COLO829 (cell line): ENCODE measurements around the gene PLB1.

Experiments used
- DNase-seq: peaks from one replicate; pipeline ENCODE4 v3.0.0; 2012; ENCODE audit warnings: low spot score

PLB1 gene

DNA sequence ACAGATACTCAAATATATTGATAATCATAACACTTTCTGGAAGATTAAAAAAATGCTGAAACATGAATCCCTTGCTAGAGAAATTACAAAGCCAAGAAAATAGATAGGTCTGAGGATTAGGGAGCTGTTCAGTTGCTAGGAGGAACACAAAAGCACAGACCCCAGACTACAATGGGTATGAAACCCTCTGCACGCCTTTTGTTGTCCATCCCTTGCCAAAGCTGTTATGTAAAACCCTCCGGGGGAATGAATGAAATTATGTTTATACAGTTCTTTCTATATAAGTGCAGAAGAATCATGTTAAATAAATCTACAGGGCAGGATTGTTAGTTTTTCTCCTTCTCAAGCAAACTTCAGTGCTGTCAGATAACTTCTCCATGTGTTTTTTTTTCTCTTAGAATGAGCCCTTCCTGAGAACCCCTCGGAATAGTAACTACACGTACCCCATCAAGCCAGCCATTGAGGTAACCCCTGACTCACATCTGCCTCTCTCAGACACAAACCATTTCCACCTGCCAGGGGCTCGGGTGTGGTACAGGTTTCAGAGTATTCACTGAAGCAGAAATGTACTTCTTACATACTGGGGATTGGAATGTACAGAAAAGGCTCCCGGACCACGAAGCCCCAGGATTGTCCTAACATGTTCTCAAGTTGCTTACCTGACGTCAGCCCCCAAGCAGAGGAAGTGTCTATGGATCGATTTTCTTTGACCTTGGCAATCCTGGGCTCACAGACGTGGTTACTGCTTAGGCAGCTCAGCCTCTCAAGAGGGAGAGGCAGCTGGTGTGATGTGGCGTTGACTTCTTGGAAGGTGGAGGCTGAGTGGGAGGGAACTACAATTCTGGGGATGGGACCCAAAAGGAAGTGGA lies 118.0 kb downstream of the PLB1 start:
- DNase-seq: no peak

DNA sequence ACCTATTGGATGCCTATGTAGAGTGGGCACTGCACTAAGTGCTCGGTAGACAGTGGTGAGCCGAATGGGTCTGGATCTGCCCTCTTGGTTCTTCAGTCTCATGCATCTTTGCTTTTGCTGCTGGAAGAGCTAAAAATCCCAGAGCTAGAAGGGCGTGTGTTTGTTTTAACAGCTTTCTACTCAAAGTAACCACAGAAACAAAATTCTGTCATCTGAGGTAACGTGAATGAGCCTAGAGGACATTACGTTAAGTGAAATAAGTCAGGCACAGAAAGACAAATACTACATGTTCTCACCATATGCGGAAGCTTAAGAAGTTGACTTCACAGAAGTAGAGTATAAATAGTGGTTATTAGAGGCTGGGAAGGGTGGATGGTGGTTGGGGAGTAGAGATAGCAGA lies 119.8 kb downstream of the PLB1 start:
- DNase-seq: no peak

GRCh38 chr2:28616396-28616999 lies 120.6 kb downstream of the PLB1 start:
- DNase-seq: no peak

- no peak for DNase-seq
Observed at GRCh38 chr2:28617502-28618184, 121.8 kb downstream of the PLB1 start.

- DNase-seq: no peak
Observed at GRCh38 chr2:28618221-28619141, 122.6 kb downstream of the PLB1 start.

- no peak for DNase-seq
Observed at GRCh38 chr2:28619213-28620196, 123.6 kb downstream of the PLB1 start.

DNA sequence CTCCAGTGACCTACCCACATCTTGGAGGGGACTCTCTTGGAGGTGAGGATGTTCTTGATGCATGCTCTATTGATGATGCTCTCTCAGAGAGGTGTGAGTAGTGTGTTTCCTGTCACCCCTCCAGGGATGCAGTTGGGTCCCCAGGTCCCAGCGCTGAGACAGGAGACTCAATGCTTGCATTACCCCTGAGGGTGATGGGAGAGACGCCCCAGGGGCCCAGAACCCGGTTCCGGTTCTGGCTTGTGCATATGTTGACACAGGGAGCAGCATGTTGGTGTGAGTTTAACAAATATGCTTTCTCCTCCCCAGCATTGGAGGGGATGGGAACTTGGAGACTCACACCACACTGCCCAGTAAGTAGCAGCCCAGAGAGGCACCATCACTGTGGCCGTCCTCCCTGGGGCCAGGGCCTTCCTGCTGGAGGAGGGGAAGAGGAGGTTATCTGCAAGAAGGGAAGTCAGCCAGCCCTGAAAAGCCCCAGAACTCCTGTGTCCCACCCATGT lies 124.5 kb downstream of the PLB1 start:
- no peak for DNase-seq

- DNase-seq: no peak
Observed at GRCh38 chr2:28620801-28621171, 124.9 kb downstream of the PLB1 start.

DNA sequence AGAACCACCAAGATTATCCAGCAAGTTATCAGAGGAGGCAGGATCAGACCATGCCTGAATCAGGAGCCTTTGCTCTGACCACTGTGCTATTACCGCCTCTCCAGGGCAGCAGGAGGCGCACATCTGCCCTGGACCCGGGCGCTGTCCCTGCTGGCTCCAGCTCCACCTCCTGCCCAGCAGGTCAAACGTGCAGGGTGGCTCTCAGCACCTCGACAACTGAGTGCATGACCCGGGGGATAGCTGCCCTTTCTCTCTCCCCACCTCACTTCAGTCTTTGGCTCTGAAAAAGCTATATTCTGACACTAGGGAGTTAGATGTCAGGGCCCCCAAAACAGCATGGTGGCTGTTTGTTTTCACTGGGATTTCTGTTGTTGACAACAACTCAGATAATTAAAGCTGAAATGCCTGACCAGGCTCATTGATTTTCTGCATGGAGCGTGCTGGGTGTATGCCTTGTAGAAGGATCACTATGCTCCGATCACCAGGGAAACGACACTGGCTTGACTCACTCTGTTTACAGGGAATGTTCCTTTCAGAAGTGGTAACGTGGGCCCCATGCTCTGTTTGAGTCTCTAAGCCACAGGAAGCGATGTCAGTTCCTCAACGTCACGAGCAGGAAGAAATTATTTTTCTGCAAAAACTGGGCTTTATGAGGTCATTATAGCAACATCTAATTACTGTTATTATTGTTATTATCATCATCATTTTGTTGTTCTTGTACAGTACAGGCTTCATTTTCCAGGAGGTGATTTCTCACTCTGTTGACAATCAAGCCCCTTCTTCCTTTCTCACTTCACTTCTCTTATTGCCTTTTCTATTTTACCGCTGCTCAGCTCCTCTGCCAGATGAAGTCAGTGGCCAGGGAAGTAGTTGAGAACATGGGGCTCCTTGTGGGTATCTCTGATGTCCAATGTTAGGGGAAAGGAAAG lies 125.6 kb downstream of the PLB1 start:
- DNase-seq: peak; percentile 60

GRCh38 chr2:28622101-28622499 lies 126.2 kb downstream of the PLB1 start:
- DNase-seq: no peak

GRCh38 chr2:28623582-28624405 lies 127.9 kb downstream of the PLB1 start:
- no peak for DNase-seq

DNA sequence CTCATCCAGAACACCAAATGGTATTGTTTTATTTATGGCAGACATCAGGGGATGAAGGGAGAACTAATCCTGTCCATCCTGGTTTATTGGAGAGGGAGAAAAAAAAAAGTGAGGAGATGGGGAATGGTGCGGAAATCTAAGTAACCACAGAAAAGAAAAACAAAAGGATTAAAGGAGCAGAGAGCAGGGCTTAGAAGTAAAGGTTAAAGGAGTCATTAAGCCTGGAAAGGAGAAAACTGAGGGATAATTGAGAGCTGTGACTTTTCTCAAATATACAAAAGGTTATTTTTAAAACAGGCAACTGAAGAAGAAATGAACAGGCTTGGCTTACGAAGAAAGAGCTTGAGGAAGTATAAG lies 128.6 kb downstream of the PLB1 start:
- peak; percentile 59 for DNase-seq

DNA sequence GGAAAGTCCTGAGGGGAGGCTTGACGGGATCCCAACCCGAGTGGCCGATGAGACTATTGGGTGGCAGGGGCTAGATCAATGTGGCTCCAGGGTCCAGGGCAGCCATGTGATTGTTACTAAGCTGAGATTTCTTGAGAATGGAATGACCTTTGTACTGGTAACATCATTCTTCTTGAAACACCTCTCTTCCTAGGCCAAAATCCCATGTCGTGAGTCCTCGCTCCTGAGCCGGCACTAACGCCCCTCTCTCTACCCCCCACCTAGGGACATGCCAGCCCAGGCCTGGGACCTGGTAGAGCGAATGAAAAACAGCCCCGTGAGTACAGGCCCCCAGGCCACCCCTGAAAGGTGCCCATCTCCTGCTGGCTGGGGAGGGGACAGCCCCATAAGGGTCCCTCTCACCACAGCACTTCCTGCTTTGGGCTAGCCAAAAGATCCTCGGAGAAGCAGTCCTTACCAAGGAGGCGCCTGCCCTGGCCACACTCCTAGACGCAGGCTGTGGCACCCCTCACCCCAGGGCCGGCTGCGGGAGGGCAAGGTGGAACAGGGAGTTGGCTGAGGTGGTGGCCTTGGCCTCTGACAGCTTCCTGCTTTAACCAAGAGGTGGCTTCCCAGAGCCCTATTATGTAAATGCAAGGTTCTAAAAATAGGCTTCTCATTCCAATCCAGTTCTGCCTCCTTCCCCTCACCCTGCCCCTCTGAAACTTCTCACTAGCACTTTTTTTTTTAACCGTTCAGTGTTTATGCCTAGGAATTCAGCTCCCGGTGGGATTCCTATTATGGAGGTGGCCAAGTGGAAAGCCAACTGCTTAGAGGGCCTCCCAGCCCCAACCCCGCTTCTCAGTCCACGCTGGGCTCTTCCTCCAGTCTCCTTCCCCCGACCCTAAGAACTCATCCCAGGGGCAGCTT lies 129.2 kb downstream of the PLB1 start:
- no peak for DNase-seq

GRCh38 chr2:28626376-28626775 lies 130.5 kb downstream of the PLB1 start:
- no peak for DNase-seq

GRCh38 chr2:28626891-28627421 lies 131.1 kb downstream of the PLB1 start:
- DNase-seq: no peak

GRCh38 chr2:28627722-28628480 lies 132.0 kb downstream of the PLB1 start:
- no peak for DNase-seq

GRCh38 chr2:28628506-28628905 lies 132.6 kb downstream of the PLB1 start:
- no peak for DNase-seq
